GM12875 (cell line): Measurements from ENCODE around the gene ZNG1A.
"Not testable (repeated sequence)": the region's sequence is repeated elsewhere in the genome, so short reads cannot be mapped to it uniquely, and the experiment has no call there.

Source experiments
- H3K4me3 ChIP-seq: one replicate; pipeline ENCODE4 v1.5.1; 2011; ENCODE audit warnings: low read depth, low read length, control low read depth
- CTCF ChIP-seq: IDR thresholded peaks from 2 replicates; pipeline ENCODE4 v1.5.1; 2011; ENCODE audit warnings: low read depth, mild to moderate bottlenecking, control low read depth, inconsistent platforms, low read length, moderate library complexity, borderline replicate concordance; ENCODE audit not compliant: insufficient read depth

The ZNG1A gene

GRCh38 chr9:211557-211956 is 32.7 kb upstream of the ZNG1A start:
- no peak overlapping the region for H3K4me3 ChIP-seq
- TF ChIP-seq CTCF = no peak

GRCh38 chr9:211036-211435 is 32.2 kb upstream of the ZNG1A start:
- no peak for TF ChIP-seq CTCF
- H3K4me3 ChIP-seq = no peak overlapping the region

GRCh38 chr9:209143-209758 is 30.4 kb upstream of the ZNG1A start:
- no peak overlapping the region for H3K4me3 ChIP-seq
- no peak for TF ChIP-seq CTCF

GRCh38 chr9:206481-206880 is 27.6 kb upstream of the ZNG1A start:
- TF ChIP-seq CTCF = no peak
- H3K4me3 ChIP-seq = no peak overlapping the region

GRCh38 chr9:199601-200000 is 20.7 kb upstream of the ZNG1A start:
- H3K4me3 ChIP-seq = not testable (repeated sequence)

- H3K4me3 ChIP-seq = peak overlapping the region; percentile 47
Measured at GRCh38 chr9:178140-178825, 573 bp downstream of the ZNG1A start.

- H3K4me3 ChIP-seq = not testable (repeated sequence)
Measured at GRCh38 chr9:169757-170156, 9.1 kb downstream of the ZNG1A start.

GRCh38 chr9:159871-160270 is 19.0 kb downstream of the ZNG1A start:
- not testable (repeated sequence) for H3K4me3 ChIP-seq

GRCh38 chr9:151173-151572 is 27.7 kb downstream of the ZNG1A start:
- H3K4me3 ChIP-seq = not testable (repeated sequence)

GRCh38 chr9:139880-140279 is 39.0 kb downstream of the ZNG1A start:
- not testable (repeated sequence) for H3K4me3 ChIP-seq

- not testable (repeated sequence) for H3K4me3 ChIP-seq
Measured at GRCh38 chr9:117995-118467, 60.8 kb downstream of the ZNG1A start, which contains the start of gene FOXD4. FOXD4 (minus strand) TSS chr9:118417; CDS start chr9:118119, 298 bp downstream.

- not testable (repeated sequence) for H3K4me3 ChIP-seq
Measured at GRCh38 chr9:117144-117994, 61.5 kb downstream of the ZNG1A start.

- H3K4me3 ChIP-seq = not testable (repeated sequence)
Measured at GRCh38 chr9:116239-117077, 62.4 kb downstream of the ZNG1A start.

GRCh38 chr9:115118-115451 is 63.8 kb downstream of the ZNG1A start:
- H3K4me3 ChIP-seq = not testable (repeated sequence)
